H1 (cell line): ENCODE results near the gene ACACB. TPM values are rescaled to one million over a fixed set of nuclear protein-coding genes. Genes with fewer than 3 reads are reported as not detected.

ENCODE experiments used
- polyA plus RNA-seq, 7 experiments: library from polyadenylated mRNA; depleted of rRNA in 3 of 7; stranded (reverse) in 5 of 7; unstranded in 2 of 7; fragments of >200 nt in 5 of 7; fragments of 200-250 nt in 2 of 7; gene quantifications; 1 replicate in 5 of 7; 2 replicates in 1 of 7; 4 replicates in 1 of 7; pipeline versions ENCODE4 v1.2.1 to v1.2.3, GENCODE V29; 2011 to 2013; ENCODE audit warnings: missing spikeins in 2 of 7, mixed read lengths in 2 of 7
- total RNA-seq: library from RNA; stranded (reverse); fragmentation: NEBNext Ultra II Directional; extraction: Animal tissue kit (Norgen Biotek cat#: 25700); gene quantifications from 2 replicates; pipeline ENCODE4 v1.2.1, GENCODE V29; 2021
- TF ChIP-seq, protein P1 (sequence below), 3 experiments: IDR thresholded peaks; 1 replicate in 2 of 3; 2 replicates in 1 of 3; pipeline versions ENCODE4 v1.5.1 to v1.6.1; 2011; ENCODE audit warnings: low read length in 3 of 3, mild to moderate bottlenecking in 3 of 3, inconsistent platforms in 2 of 3, low read depth in 1 of 3, moderate library complexity in 1 of 3; ENCODE audit not compliant: insufficient read depth in 1 of 3; ENCODE audit errors: control extremely low read depth in 1 of 3

The ACACB gene
- total and polyA plus RNA-seq, 2 of the 8 experiments (the other 6 are each of a cell fraction or from before 2014, with no cell fraction given), result 5.8 to 15.3 TPM

GRCh38 chr12:109246221-109246620 is 129.8 kb downstream of the ACACB start (continued):
- TF ChIP-seq, protein P1, sequence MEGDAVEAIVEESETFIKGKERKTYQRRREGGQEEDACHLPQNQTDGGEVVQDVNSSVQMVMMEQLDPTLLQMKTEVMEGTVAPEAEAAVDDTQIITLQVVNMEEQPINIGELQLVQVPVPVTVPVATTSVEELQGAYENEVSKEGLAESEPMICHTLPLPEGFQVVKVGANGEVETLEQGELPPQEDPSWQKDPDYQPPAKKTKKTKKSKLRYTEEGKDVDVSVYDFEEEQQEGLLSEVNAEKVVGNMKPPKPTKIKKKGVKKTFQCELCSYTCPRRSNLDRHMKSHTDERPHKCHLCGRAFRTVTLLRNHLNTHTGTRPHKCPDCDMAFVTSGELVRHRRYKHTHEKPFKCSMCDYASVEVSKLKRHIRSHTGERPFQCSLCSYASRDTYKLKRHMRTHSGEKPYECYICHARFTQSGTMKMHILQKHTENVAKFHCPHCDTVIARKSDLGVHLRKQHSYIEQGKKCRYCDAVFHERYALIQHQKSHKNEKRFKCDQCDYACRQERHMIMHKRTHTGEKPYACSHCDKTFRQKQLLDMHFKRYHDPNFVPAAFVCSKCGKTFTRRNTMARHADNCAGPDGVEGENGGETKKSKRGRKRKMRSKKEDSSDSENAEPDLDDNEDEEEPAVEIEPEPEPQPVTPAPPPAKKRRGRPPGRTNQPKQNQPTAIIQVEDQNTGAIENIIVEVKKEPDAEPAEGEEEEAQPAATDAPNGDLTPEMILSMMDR (IDR thresholded peaks at IDR 0.05; ENCODE audit: control extremely low read depth in 1 of 3, insufficient read depth in 1 of 3, low read depth in 1 of 3, low read length in 3 of 3), result no peak
- TF ChIP-seq, all 59 proteins: peak for 0
